Left ventricle myocardium inferior (tissue), 1 donor: ENCODE measurements around the gene TOMM40. TPM values are rescaled to one million over a fixed set of nuclear protein-coding genes. Genes with fewer than 3 reads are reported as not detected.

Experiments used
- DNase-seq: peaks from one replicate; pipeline ENCODE4 v3.0.0-alpha.2; 2020
- H3K27ac ChIP-seq: fragments of 200-600 bp; replicated peaks from 2 replicates; pipeline ENCODE4 v1.8.0; 2021
- H3K27me3 ChIP-seq: fragments of 200-600 bp; 2 replicates; pipeline ENCODE4 v1.8.0; 2021; ENCODE audit warnings: low read depth
- H3K36me3 ChIP-seq: fragments of 200-600 bp; 2 replicates; pipeline ENCODE4 v1.8.0; 2021
- H3K4me1 ChIP-seq: fragments of 200-600 bp; 2 replicates; pipeline ENCODE4 v1.8.0; 2021
- H3K4me3 ChIP-seq: fragments of 200-600 bp; 2 replicates; pipeline ENCODE4 v1.8.0; 2021; ENCODE audit warnings: mild to moderate bottlenecking, moderate library complexity
- H3K9me3 ChIP-seq: fragments of 200-600 bp; replicated peaks from 2 replicates; pipeline ENCODE4 v1.8.0; 2021
- CTCF ChIP-seq: fragments of 200-600 bp; IDR thresholded peaks from 2 replicates; pipeline ENCODE4 v1.8.0; 2021; ENCODE audit warnings: antibody characterized with exemption, mild to moderate bottlenecking, borderline replicate concordance
- intact Hi-C: fragments of 100-400 bp; cut with micrococcal nuclease; formaldehyde crosslinking; loops from one replicate; pipeline ENCODE4 v1.11.0; 2022
- total RNA-seq: library from RNA; stranded (reverse); fragmentation: NEBNext Ultra II Directional; extraction: Animal tissue kit (Norgen Biotek cat#: 25700); gene quantifications from one replicate; pipeline ENCODE4 v1.2.1, GENCODE V29; 2021
- donor health status: DM: no; HTN: yes; CAD: no; lungs with severe emphysema.

The TOMM40 gene
- total RNA-seq, 1 donor from 2014 or later: 47.3 TPM

GRCh38 chr19:44874317-44874716, 16.7 kb upstream of the TOMM40 start:
- TF ChIP-seq CTCF: no peak
- peaks cover 63% of the 10 kb centered on the region for H3K4me1 ChIP-seq
- H3K9me3 ChIP-seq: no peaks in the 10 kb centered on the region
- H3K27ac ChIP-seq: no peak overlapping the region
- H3K36me3 ChIP-seq: peaks cover 83% of the 10 kb centered on the region
- intact Hi-C loops: no loop called here
- no peaks in the 10 kb centered on the region for H3K27me3 ChIP-seq
- H3K4me3 ChIP-seq: no peak overlapping the region
- no peak for DNase-seq

- H3K4me3 ChIP-seq: no peak overlapping the region
- peaks cover 80% of the 10 kb centered on the region for H3K36me3 ChIP-seq
- peak overlapping the region; percentile 72 for H3K27ac ChIP-seq
- H3K4me1 ChIP-seq: peaks cover 53% of the 10 kb centered on the region
- H3K27me3 ChIP-seq: no peaks in the 10 kb centered on the region
- no peak for TF ChIP-seq CTCF
- intact Hi-C loops: no loop called here
- no peak for DNase-seq
- H3K9me3 ChIP-seq: no peaks in the 10 kb centered on the region
Observed at GRCh38 chr19:44875666-44876451, 15.2 kb upstream of the TOMM40 start.

GRCh38 chr19:44876930-44877535, 14.0 kb upstream of the TOMM40 start:
- no peak overlapping the region for H3K27ac ChIP-seq
- intact Hi-C loops: no loop called here
- no peak for DNase-seq
- H3K9me3 ChIP-seq: no peaks in the 10 kb centered on the region
- no peak overlapping the region for H3K4me3 ChIP-seq
- no peaks in the 10 kb centered on the region for H3K27me3 ChIP-seq
- peaks cover 41% of the 10 kb centered on the region for H3K4me1 ChIP-seq
- no peak for TF ChIP-seq CTCF
- H3K36me3 ChIP-seq: peaks cover 70% of the 10 kb centered on the region

GRCh38 chr19:44878120-44878865, 12.8 kb upstream of the TOMM40 start:
- H3K27ac ChIP-seq: no peak overlapping the region
- H3K36me3 ChIP-seq: peaks cover 59% of the 10 kb centered on the region
- TF ChIP-seq CTCF: no peak
- H3K4me3 ChIP-seq: no peak overlapping the region
- no peak for DNase-seq
- no peaks in the 10 kb centered on the region for H3K27me3 ChIP-seq
- H3K4me1 ChIP-seq: peaks cover 37% of the 10 kb centered on the region
- no peaks in the 10 kb centered on the region for H3K9me3 ChIP-seq
- intact Hi-C loops: no loop called here

GRCh38 chr19:44879309-44880065, 11.6 kb upstream of the TOMM40 start:
- TF ChIP-seq CTCF: no peak
- no peak overlapping the region for H3K27ac ChIP-seq
- H3K36me3 ChIP-seq: peaks cover 59% of the 10 kb centered on the region

More at GRCh38 chr19:44879309-44880065, 11.6 kb upstream of the TOMM40 start:
- intact Hi-C loops: no loop called here
- no peak for DNase-seq
- Histone ChIP-seq H3K9me3 (no peaks in the 10 kb centered on the region), H3K4me3 (no peak overlapping the region), H3K27me3 (no peaks in the 10 kb centered on the region), H3K4me1 (peaks cover 32% of the 10 kb centered on the region)
